ENCODE data around the gene IER2. TPM values are rescaled to one million over a fixed set of nuclear protein-coding genes. Genes with fewer than 3 reads are reported as not detected.

The IER2 gene
- total RNA-seq, 1 donor from 2014 or later, result 13.7 TPM

- Histone ChIP-seq H3K36me3 (no peaks in the 10 kb centered on the region), H3K9ac (no peak overlapping the region), H3K4me1 (no peaks in the 10 kb centered on the region), H3K4me3 (peak overlapping the region; percentile 91), H3K4me2 (peak overlapping the region; percentile 94), H3K27ac (no peak overlapping the region), H3K79me2 (ENCODE audit: low read depth) (peaks cover 31% of the 10 kb centered on the region), H3K27me3 (peaks cover 6% of the 10 kb centered on the region), H3F3A (ENCODE audit: low read depth) (peaks cover 26% of the 10 kb centered on the region), H4K20me1 (ENCODE audit: low read depth) (peaks cover 18% of the 10 kb centered on the region), H2AFZ (replicated peaks) (peak overlapping the region; percentile 66), H3K9me3 (ENCODE audit: low read depth) (no peaks in the 10 kb centered on the region)
- Mint-ChIP-seq H3K4me3 (peak overlapping the region; percentile 94), H3K27ac (no peak overlapping the region), H3K27me3 (ENCODE audit: insufficient read depth, low read depth) (peaks cover 16% of the 10 kb centered on the region), H3K9me3 (no peaks in the 10 kb centered on the region), H3K4me1 (peaks cover 26% of the 10 kb centered on the region), H3K36me3 (peaks cover 7% of the 10 kb centered on the region)
- peak; percentile 72 for DNase-seq (ENCODE audit: low spot score)
- TF ChIP-seq EZH2 (IDR thresholded peaks at IDR 0.05), result peak; percentile 23
- no peak for TF ChIP-seq EZH2phosphoT487 (IDR thresholded peaks at IDR 0.05)
- no peak for TF ChIP-seq CTCF (IDR thresholded peaks at IDR 0.05)
These were observed 504 bp upstream of the IER2 start for GRCh38 chr19:13149628-13150186.

- Histone ChIP-seq H2AFZ (replicated peaks) (no peak overlapping the region), H3K27me3 (peaks cover 6% of the 10 kb centered on the region), H3K9me3 (ENCODE audit: low read depth) (no peaks in the 10 kb centered on the region), H3K4me3 (peak overlapping the region; percentile 91), H3K4me2 (peak overlapping the region; percentile 94), H3F3A (ENCODE audit: low read depth) (peaks cover 36% of the 10 kb centered on the region), H4K20me1 (ENCODE audit: low read depth) (peaks cover 25% of the 10 kb centered on the region), H3K79me2 (ENCODE audit: low read depth) (peaks cover 38% of the 10 kb centered on the region), H3K27ac (peak overlapping the region; percentile 87), H3K36me3 (no peaks in the 10 kb centered on the region), H3K9ac (peak overlapping the region; percentile 80), H3K4me1 (peaks cover 4% of the 10 kb centered on the region)
- H3K36me3 Mint-ChIP-seq, result peaks cover 7% of the 10 kb centered on the region
- peak overlapping the region; percentile 94 for H3K4me3 Mint-ChIP-seq
- H3K27me3 Mint-ChIP-seq (ENCODE audit: insufficient read depth, low read depth), result peaks cover 16% of the 10 kb centered on the region
- no peaks in the 10 kb centered on the region for H3K9me3 Mint-ChIP-seq
- peak overlapping the region; percentile 99 for H3K27ac Mint-ChIP-seq
- TF ChIP-seq CTCF (IDR thresholded peaks at IDR 0.05) (no peak), EZH2phosphoT487 (IDR thresholded peaks at IDR 0.05) (no peak), EZH2 (IDR thresholded peaks at IDR 0.05) (no peak)
- H3K4me1 Mint-ChIP-seq, result peaks cover 35% of the 10 kb centered on the region
- DNase-seq (ENCODE audit: low spot score), result peak; percentile 54
These were observed 857 bp downstream of the IER2 start for GRCh38 chr19:13150931-13151604.

GRCh38 chr19:13151605-13152355 lies 1.6 kb downstream of the IER2 start:
- no peaks in the 10 kb centered on the region for H3K9me3 Mint-ChIP-seq
- H3K27ac Mint-ChIP-seq, result peak overlapping the region; percentile 99
- peaks cover 16% of the 10 kb centered on the region for H3K27me3 Mint-ChIP-seq (ENCODE audit: insufficient read depth, low read depth)

More at GRCh38 chr19:13151605-13152355, 1.6 kb downstream of the IER2 start:
- Histone ChIP-seq H3K9me3 (ENCODE audit: low read depth) (no peaks in the 10 kb centered on the region), H4K20me1 (ENCODE audit: low read depth) (peaks cover 25% of the 10 kb centered on the region), H3K4me1 (peaks cover 8% of the 10 kb centered on the region), H3F3A (ENCODE audit: low read depth) (peaks cover 42% of the 10 kb centered on the region), H2AFZ (replicated peaks) (no peak overlapping the region), H3K27me3 (peaks cover 6% of the 10 kb centered on the region), H3K4me2 (peak overlapping the region; percentile 94), H3K4me3 (peak overlapping the region; percentile 91), H3K27ac (peak overlapping the region; percentile 97), H3K36me3 (no peaks in the 10 kb centered on the region), H3K9ac (peak overlapping the region; percentile 80), H3K79me2 (ENCODE audit: low read depth) (peaks cover 38% of the 10 kb centered on the region)
- Mint-ChIP-seq H3K4me3 (peak overlapping the region; percentile 94), H3K36me3 (peaks cover 7% of the 10 kb centered on the region), H3K4me1 (peaks cover 39% of the 10 kb centered on the region)
- peak; percentile 99 for DNase-seq (ENCODE audit: low spot score)
- TF ChIP-seq CTCF (IDR thresholded peaks at IDR 0.05) (peak; percentile 17), EZH2phosphoT487 (IDR thresholded peaks at IDR 0.05) (no peak)
